Measurements from ENCODE around the gene RNF2. TPM values are rescaled to one million over a fixed set of nuclear protein-coding genes. Genes with fewer than 3 reads are reported as not detected.
A peak's percentile ranks its signal among the peaks of the same experiment; 100 is the strongest.

The RNF2 gene
- total RNA-seq, 1 experiment from 2014 or later: 17.1 TPM

- no peak for DNase-seq (ENCODE audit: low spot score)
Measured at GRCh38 chr1:185094761-185095160, 49.4 kb downstream of the RNF2 start.

GRCh38 chr1:185096531-185096930 lies 51.2 kb downstream of the RNF2 start:
- no peak for DNase-seq (ENCODE audit: low spot score)

DNA sequence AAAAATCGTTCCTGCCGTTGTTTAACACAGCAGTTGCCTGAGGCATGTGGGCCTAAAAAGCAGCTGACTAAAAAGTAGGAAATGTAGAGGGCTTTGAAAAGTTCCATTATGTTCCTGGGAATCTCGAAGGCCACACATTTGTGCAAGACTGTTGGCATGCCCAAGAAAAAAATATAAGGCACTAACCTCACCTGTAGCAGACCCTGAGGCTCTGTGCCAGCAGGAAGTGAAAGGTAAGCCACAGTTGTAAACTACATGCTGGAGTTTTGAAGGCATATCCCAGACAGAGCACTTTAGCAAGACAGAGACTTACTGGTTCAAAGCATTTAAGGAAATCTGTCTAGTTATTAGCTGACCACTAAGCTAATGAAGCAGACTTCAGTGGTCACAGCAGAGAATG lies 58.7 kb downstream of the RNF2 start:
- no peak for DNase-seq (ENCODE audit: low spot score)

- DNase-seq (ENCODE audit: low spot score): no peak
Measured at GRCh38 chr1:185105121-185105520, 59.8 kb downstream of the RNF2 start.

- peak; percentile 17 for DNase-seq (ENCODE audit: low spot score)
Measured at GRCh38 chr1:185108321-185108720, 63.0 kb downstream of the RNF2 start.

GRCh38 chr1:185110145-185110544 lies 64.8 kb downstream of the RNF2 start:
- no peak for DNase-seq (ENCODE audit: low spot score)

DNA sequence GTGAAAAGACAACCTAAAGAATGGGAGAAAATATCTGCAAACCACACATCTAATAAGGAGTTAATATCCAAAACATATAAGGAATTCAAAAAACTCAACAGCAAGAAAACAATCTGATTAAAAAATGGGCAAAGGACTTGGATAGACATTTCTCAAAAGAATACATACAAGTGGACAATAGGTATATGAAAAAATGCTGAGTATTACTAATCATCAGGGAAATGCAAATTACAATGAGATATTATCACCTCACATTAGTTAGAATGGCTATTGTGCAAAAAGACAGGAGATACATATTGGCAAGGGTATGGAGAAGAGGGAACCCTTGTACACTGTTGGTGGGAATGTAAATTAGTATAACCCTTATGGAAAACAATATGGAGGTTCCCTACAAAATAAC lies 66.5 kb downstream of the RNF2 start:
- no peak for DNase-seq (ENCODE audit: low spot score)

DNA sequence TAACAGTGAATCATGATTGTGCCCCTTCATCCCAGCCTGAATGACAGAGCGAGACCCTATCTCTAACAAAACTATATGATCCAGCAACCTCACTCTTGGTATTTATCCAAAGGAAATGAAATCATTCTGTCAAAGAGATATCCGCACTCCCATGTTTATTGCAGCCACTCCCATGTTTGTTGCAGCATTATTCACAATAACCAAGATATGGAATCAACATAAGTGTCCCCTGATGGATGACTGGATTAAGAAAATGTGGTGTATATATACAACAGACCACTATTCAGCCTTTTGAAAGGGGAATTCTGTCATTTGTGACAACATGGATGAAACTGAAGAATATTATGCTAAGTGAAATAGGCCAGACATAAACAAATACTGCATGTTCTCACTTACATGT lies 67.0 kb downstream of the RNF2 start:
- DNase-seq (ENCODE audit: low spot score): no peak

DNA sequence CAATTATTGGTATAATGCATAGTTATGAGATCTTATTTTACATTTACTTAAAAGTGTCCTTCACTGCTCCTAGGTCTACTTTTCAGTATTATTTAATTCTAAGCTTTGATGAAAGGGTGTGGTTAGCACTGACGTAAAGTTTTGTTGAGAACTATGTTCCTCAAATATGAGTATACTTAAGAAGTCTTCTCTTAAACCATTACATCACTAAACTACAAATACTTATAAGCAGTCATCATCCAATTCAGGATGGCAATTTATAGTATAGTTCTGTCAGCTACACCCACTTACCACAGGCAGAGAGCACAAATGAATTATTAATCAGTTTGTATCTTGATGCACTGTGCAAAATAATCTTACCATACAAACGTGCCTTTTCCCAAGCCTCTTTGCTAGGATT lies 84.3 kb downstream of the RNF2 start:
- no peak for DNase-seq (ENCODE audit: low spot score)

GRCh38 chr1:185132534-185132933 lies 87.2 kb downstream of the RNF2 start:
- DNase-seq (ENCODE audit: low spot score): no peak

GRCh38 chr1:185137896-185138545 lies 92.7 kb downstream of the RNF2 start:
- DNase-seq (ENCODE audit: low spot score): no peak

- no peak for DNase-seq (ENCODE audit: low spot score)
Measured at GRCh38 chr1:185139246-185139645, 93.9 kb downstream of the RNF2 start.

DNA sequence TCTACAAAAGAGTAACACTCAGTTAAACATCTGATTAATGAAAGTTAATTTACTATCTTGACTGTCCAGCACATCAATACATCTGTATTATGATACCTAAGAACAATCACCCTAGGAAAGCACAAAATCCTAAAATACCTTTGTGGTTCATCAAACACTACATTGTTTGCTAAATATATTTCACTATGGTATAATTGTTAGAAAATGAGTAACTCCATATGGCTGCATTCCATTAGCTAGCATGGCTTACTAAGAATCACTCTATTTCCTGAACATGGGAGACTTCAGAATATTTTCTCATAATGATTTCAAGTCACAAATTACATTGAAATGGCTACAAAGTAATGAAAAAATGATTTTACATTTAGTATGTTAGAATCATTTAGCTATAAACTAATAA lies 98.9 kb downstream of the RNF2 start:
- DNase-seq (ENCODE audit: low spot score): peak; percentile 6

DNA sequence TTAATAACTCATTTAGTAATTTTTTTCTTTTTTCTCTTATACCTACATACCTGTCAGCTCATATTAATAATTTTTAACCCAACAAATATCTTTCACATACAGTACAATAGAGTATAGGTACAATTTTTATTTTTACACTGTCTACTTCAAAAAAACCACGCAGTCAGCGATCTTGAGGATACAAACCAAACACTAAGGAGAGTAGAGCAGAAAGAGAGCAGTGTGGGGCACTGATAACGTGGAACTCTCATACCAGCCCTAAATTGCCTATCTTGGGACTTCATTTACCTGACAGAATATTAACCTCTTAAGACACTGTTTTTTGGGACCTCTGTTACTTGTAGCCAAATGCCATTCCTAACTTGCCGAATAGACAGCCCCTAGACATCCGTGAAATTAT lies 105.9 kb downstream of the RNF2 start:
- DNase-seq (ENCODE audit: low spot score): no peak

Other genes with a start within 250 kb of the RNF2 start
- gene NIBAN1, start 71.0 kb upstream of the RNF2 start, total RNA-seq (2014; rRNA removed; shearing (Covaris generic)): 25.9 and 34.5 TPM in 2 replicates
- gene TRMT1L, start 111.4 kb downstream of the RNF2 start, total RNA-seq (2014; rRNA removed; shearing (Covaris generic)): 32.7 and 39.9 TPM in 2 replicates
- 6.2 TPM in 2 replicates for gene SWT1, start 111.6 kb downstream of the RNF2 start, total RNA-seq (2014; rRNA removed; shearing (Covaris generic))